HG03175 (cell line): ENCODE data around the gene SPAAR.
"Not testable (repeated sequence)": the region's sequence is repeated elsewhere in the genome, so short reads cannot be mapped to it uniquely, and the experiment has no call there.

Experiments used
- ATAC-seq: cut with Tn5 transposase; IDR thresholded peaks from one replicate; pipeline ENCODE4 v1.9.1; 2021; ENCODE audit warnings: mild to moderate bottlenecking, moderate library complexity; ENCODE audit not compliant: unreplicated experiment

The SPAAR gene

GRCh38 chr9:35909274-35909673 lies at the start of gene SPAAR:
TSS of gene SPAAR (plus strand) at chr9:35909490. CDS start at chr9:35910464, 974 bp downstream.
- no peak for ATAC-seq

GRCh38 chr9:35859990-35860339 lies 49.3 kb upstream of the SPAAR start:
- no peak for ATAC-seq

- no peak for ATAC-seq
Observed at GRCh38 chr9:35861161-35861897, 48.0 kb upstream of the SPAAR start.

GRCh38 chr9:35862328-35862727 lies 47.0 kb upstream of the SPAAR start:
- no peak for ATAC-seq

GRCh38 chr9:35863583-35863982 lies 45.7 kb upstream of the SPAAR start:
- ATAC-seq: no peak

- ATAC-seq: no peak
Observed at GRCh38 chr9:35864695-35865255, 44.5 kb upstream of the SPAAR start.

- no peak for ATAC-seq
Observed at GRCh38 chr9:35867538-35867937, 41.8 kb upstream of the SPAAR start.

GRCh38 chr9:35868933-35869332 lies 40.4 kb upstream of the SPAAR start:
- no peak for ATAC-seq

GRCh38 chr9:35869621-35870216 lies 39.6 kb upstream of the SPAAR start:
- no peak for ATAC-seq

- no peak for ATAC-seq
Observed at GRCh38 chr9:35870351-35870923, 38.9 kb upstream of the SPAAR start, which contains the start of gene OR13J1. TSS of gene OR13J1 (minus strand) at chr9:35870401. CDS start at chr9:35870401, 0 bp downstream.

- no peak for ATAC-seq
Observed at GRCh38 chr9:35871545-35871944, 37.7 kb upstream of the SPAAR start.

- no peak for ATAC-seq
Observed at GRCh38 chr9:35872505-35872904, 36.8 kb upstream of the SPAAR start.

- no peak for ATAC-seq
Observed at GRCh38 chr9:35882263-35882848, 26.9 kb upstream of the SPAAR start.

- ATAC-seq: no peak
Observed at GRCh38 chr9:35882996-35883395, 26.3 kb upstream of the SPAAR start.

GRCh38 chr9:35884908-35885307 lies 24.4 kb upstream of the SPAAR start:
- not testable (repeated sequence) for ATAC-seq

- no peak for ATAC-seq
Observed at GRCh38 chr9:35891646-35892045, 17.6 kb upstream of the SPAAR start.

- ATAC-seq: no peak
Observed at GRCh38 chr9:35892051-35892450, 17.2 kb upstream of the SPAAR start.

GRCh38 chr9:35896570-35896969 lies 12.7 kb upstream of the SPAAR start:
- no peak for ATAC-seq

- ATAC-seq: not testable (repeated sequence)
Observed at GRCh38 chr9:35897376-35898099, 11.8 kb upstream of the SPAAR start.

- no peak for ATAC-seq
Observed at GRCh38 chr9:35898337-35898736, 11.0 kb upstream of the SPAAR start.

- no peak for ATAC-seq
Observed at GRCh38 chr9:35899021-35899420, 10.3 kb upstream of the SPAAR start.
